ENCODE results near the gene ALG3.

ALG3 gene

GRCh38 chr3:184196536-184196935 lies 52.2 kb downstream of the ALG3 start:
- no peak overlapping the region for H2AFZ ChIP-seq (ENCODE audit: low read length)
- H3K9ac ChIP-seq (ENCODE audit: low read length), result no peak overlapping the region
- H3K36me3 ChIP-seq (replicated peaks; ENCODE audit: insufficient read depth, low read length), result peaks cover 15% of the 10 kb centered on the region; the same call in 1 of the 2 replicates
- H3K4me3 ChIP-seq (ENCODE audit: low read length), result no peak overlapping the region
- TF ChIP-seq EZH2 (optimal IDR thresholded peaks at IDR 0.05; ENCODE audit: low read depth, low read length), result no peak
- no peak for TF ChIP-seq EZH2phosphoT487 (IDR thresholded peaks at IDR 0.05; ENCODE audit: low read length)
- TF ChIP-seq CTCF (IDR thresholded peaks at IDR 0.05; ENCODE audit: low read length), result no peak
- H3K9me2 ChIP-seq (replicated peaks; ENCODE audit: insufficient read depth, low read length), result no peaks in the 10 kb centered on the region
- no peaks in the 10 kb centered on the region for H3F3A ChIP-seq (ENCODE audit: insufficient read depth, low read length)
- no peaks in the 10 kb centered on the region for H4K20me1 ChIP-seq (ENCODE audit: insufficient read depth, low read length)
- no peak overlapping the region for H3K27ac ChIP-seq (ENCODE audit: low read length)
- H3K4me2 ChIP-seq (ENCODE audit: low read depth, low read length), result no peak overlapping the region
- H3K4me1 ChIP-seq (ENCODE audit: low read length), result no peaks in the 10 kb centered on the region
- no peaks in the 10 kb centered on the region for H3K27me3 ChIP-seq (replicated peaks; ENCODE audit: insufficient read depth, low read length)
- DNase-seq, result no peak
- no peaks in the 10 kb centered on the region for H3K79me2 ChIP-seq (ENCODE audit: low read length)
- H3K9me3 ChIP-seq (replicated peaks; ENCODE audit: insufficient read depth, low read length), result no peaks in the 10 kb centered on the region

GRCh38 chr3:184193991-184194539 lies 54.7 kb downstream of the ALG3 start:
- DNase-seq, result no peak
- TF ChIP-seq EZH2 (optimal IDR thresholded peaks at IDR 0.05; ENCODE audit: low read depth, low read length), result no peak
- no peak for TF ChIP-seq EZH2phosphoT487 (IDR thresholded peaks at IDR 0.05; ENCODE audit: low read length)
- no peak for TF ChIP-seq CTCF (IDR thresholded peaks at IDR 0.05; ENCODE audit: low read length)
- Histone ChIP-seq H3K4me1 (ENCODE audit: low read length) (no peaks in the 10 kb centered on the region), H3K4me3 (ENCODE audit: low read length) (no peak overlapping the region), H3K9me2 (replicated peaks; ENCODE audit: insufficient read depth, low read length) (no peaks in the 10 kb centered on the region), H3K9me3 (replicated peaks; ENCODE audit: insufficient read depth, low read length) (no peaks in the 10 kb centered on the region), H2AFZ (ENCODE audit: low read length) (no peak overlapping the region), H3K9ac (ENCODE audit: low read length) (no peak overlapping the region), H4K20me1 (ENCODE audit: insufficient read depth, low read length) (no peaks in the 10 kb centered on the region), H3K27me3 (replicated peaks; ENCODE audit: insufficient read depth, low read length) (no peaks in the 10 kb centered on the region), H3F3A (ENCODE audit: insufficient read depth, low read length) (no peaks in the 10 kb centered on the region), H3K27ac (ENCODE audit: low read length) (no peak overlapping the region), H3K36me3 (replicated peaks; ENCODE audit: insufficient read depth, low read length) (peaks cover 26% of the 10 kb centered on the region), H3K79me2 (ENCODE audit: low read length) (peaks cover 16% of the 10 kb centered on the region), H3K4me2 (ENCODE audit: low read depth, low read length) (no peak overlapping the region)

- no peak for DNase-seq
- TF ChIP-seq EZH2phosphoT487 (IDR thresholded peaks at IDR 0.05; ENCODE audit: low read length), result no peak
- TF ChIP-seq CTCF (IDR thresholded peaks at IDR 0.05; ENCODE audit: low read length), result no peak
- TF ChIP-seq EZH2 (optimal IDR thresholded peaks at IDR 0.05; ENCODE audit: low read depth, low read length), result no peak
- Histone ChIP-seq H3K27me3 (replicated peaks; ENCODE audit: insufficient read depth, low read length) (no peaks in the 10 kb centered on the region), H3K9ac (ENCODE audit: low read length) (no peak overlapping the region), H3K4me3 (ENCODE audit: low read length) (no peak overlapping the region), H3K79me2 (ENCODE audit: low read length) (peaks cover 27% of the 10 kb centered on the region), H4K20me1 (ENCODE audit: insufficient read depth, low read length) (no peaks in the 10 kb centered on the region), H2AFZ (ENCODE audit: low read length) (no peak overlapping the region), H3K4me1 (ENCODE audit: low read length) (no peaks in the 10 kb centered on the region), H3K9me2 (replicated peaks; ENCODE audit: insufficient read depth, low read length) (no peaks in the 10 kb centered on the region), H3F3A (ENCODE audit: insufficient read depth, low read length) (no peaks in the 10 kb centered on the region), H3K9me3 (replicated peaks; ENCODE audit: insufficient read depth, low read length) (no peaks in the 10 kb centered on the region), H3K27ac (ENCODE audit: low read length) (no peak overlapping the region), H3K4me2 (ENCODE audit: low read depth, low read length) (no peak overlapping the region), H3K36me3 (replicated peaks; ENCODE audit: insufficient read depth, low read length) (peaks cover 32% of the 10 kb centered on the region)
Observed at GRCh38 chr3:184192889-184193288, 55.9 kb downstream of the ALG3 start.

Measured in MM.1S (cell line).